HG03159 (cell line): ENCODE results near the gene TMEM260.
"Not testable (repeated sequence)": the region's sequence is repeated elsewhere in the genome, so short reads cannot be mapped to it uniquely, and the experiment has no call there.

Source experiments
- ATAC-seq: cut with Tn5 transposase; IDR thresholded peaks from one replicate; pipeline ENCODE4 v1.9.1; 2021; ENCODE audit warnings: mild to moderate bottlenecking, moderate library complexity; ENCODE audit not compliant: unreplicated experiment

Gene TMEM260

GRCh38 chr14:56666294-56666693, 86.7 kb downstream of the TMEM260 start:
- ATAC-seq, result no peak

DNA sequence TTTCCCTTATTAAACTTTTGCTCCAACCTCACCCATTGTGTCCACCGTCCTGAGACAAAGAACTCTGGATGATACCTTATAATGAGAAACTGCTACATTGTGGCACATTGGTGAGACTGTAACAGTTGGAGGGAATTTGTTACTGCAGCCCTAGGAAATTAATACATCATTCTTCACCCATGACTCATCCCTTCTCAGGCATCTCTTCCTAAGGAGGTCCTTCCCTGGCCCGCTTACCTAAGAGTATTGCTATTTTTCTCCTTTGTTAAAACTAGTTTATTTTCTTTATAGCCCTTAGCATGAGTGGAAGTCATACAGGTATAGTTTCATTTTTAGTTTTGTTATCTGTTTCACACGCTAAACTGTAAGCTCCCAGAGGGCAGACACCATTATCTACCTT, 87.1 kb downstream of the TMEM260 start:
- no peak for ATAC-seq

DNA sequence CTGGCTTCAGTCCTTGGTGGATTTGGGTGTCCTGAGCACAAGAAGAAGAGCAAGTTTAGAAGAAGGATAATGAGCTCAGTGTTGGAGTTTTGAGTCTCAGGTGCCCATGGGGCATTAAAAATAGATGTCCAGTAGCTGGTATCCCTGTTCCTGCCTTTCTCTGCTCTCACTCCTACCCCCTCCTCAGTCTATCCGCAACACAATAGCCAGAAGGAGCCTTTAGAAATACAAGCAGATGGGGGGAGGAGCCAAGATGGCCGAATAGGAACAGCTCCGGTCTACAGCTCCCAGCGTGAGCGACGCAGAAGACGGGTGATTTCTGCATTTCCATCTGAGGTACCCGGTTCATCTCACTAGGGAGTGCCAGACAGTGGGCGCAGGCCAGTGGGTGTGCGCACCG, 87.7 kb downstream of the TMEM260 start:
- ATAC-seq, result not testable (repeated sequence)

GRCh38 chr14:56676042-56676441, 96.4 kb downstream of the TMEM260 start:
- ATAC-seq, result no peak

GRCh38 chr14:56678838-56679237, 99.2 kb downstream of the TMEM260 start:
- no peak for ATAC-seq

DNA sequence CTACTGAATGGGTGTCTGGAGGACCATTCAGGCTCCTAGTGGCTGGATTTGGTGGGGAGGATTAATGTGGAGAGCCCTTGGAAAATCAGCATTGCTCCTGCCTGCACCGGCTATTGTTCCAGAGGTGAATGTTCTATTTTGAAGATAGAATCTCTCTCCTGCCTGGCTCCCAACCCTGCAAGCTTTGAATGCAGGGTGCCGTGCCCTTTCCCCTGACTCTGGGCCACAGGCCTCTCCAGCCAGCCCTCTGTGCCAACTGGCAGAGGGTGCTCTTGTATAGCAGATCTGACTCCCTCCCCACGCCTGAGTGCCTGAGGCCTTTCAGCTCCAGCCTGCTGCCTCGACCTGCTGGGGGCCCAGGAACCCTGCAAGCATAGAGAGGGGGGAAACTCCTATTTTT, 106.8 kb downstream of the TMEM260 start:
- ATAC-seq, result no peak

GRCh38 chr14:56687123-56687522, 107.5 kb downstream of the TMEM260 start:
- no peak for ATAC-seq

- no peak for ATAC-seq
These were observed 115.0 kb downstream of the TMEM260 start for GRCh38 chr14:56694609-56695008.

GRCh38 chr14:56695216-56695615, 115.6 kb downstream of the TMEM260 start:
- not testable (repeated sequence) for ATAC-seq
